Measurements from ENCODE around the gene VASH2. TPM values are rescaled to one million over a fixed set of nuclear protein-coding genes. Genes with fewer than 3 reads are reported as not detected.

Gene VASH2
- total RNA-seq, 1 donor from 2014 or later, result 15.8 TPM

- Mint-ChIP-seq H3K27me3 (no peaks in the 10 kb centered on the region), H3K9me3 (ENCODE audit: low read depth) (no peaks in the 10 kb centered on the region), H3K36me3 (ENCODE audit: insufficient read depth) (no peaks in the 10 kb centered on the region), H3K27ac (no peak overlapping the region), H3K4me3 (ENCODE audit: low read depth) (no peak overlapping the region), H3K4me1 (ENCODE audit: low read depth) (no peaks in the 10 kb centered on the region)
- no peak for DNase-seq (ENCODE audit: low spot score, unreplicated experiment)
- no peak for TF ChIP-seq CTCF (IDR thresholded peaks at IDR 0.05; ENCODE audit: unreplicated experiment)
Measured at GRCh38 chr1:212933815-212934471, 16.4 kb upstream of the VASH2 start.

GRCh38 chr1:212935387-212935981 lies 14.9 kb upstream of the VASH2 start:
- TF ChIP-seq CTCF (IDR thresholded peaks at IDR 0.05; ENCODE audit: unreplicated experiment), result no peak
- no peaks in the 10 kb centered on the region for H3K4me1 Mint-ChIP-seq (ENCODE audit: low read depth)
- no peak for DNase-seq (ENCODE audit: low spot score, unreplicated experiment)
- H3K27ac Mint-ChIP-seq, result no peak overlapping the region
- no peaks in the 10 kb centered on the region for H3K27me3 Mint-ChIP-seq
- H3K4me3 Mint-ChIP-seq (ENCODE audit: low read depth), result no peak overlapping the region
- peaks cover 2% of the 10 kb centered on the region for H3K36me3 Mint-ChIP-seq (ENCODE audit: insufficient read depth)
- H3K9me3 Mint-ChIP-seq (ENCODE audit: low read depth), result peaks cover 9% of the 10 kb centered on the region

- TF ChIP-seq CTCF (IDR thresholded peaks at IDR 0.05; ENCODE audit: unreplicated experiment), result no peak
- no peak overlapping the region for H3K4me3 Mint-ChIP-seq (ENCODE audit: low read depth)
- H3K27me3 Mint-ChIP-seq, result no peaks in the 10 kb centered on the region
- peaks cover 15% of the 10 kb centered on the region for H3K9me3 Mint-ChIP-seq (ENCODE audit: low read depth)
- no peaks in the 10 kb centered on the region for H3K4me1 Mint-ChIP-seq (ENCODE audit: low read depth)
- peaks cover 4% of the 10 kb centered on the region for H3K36me3 Mint-ChIP-seq (ENCODE audit: insufficient read depth)
- no peak overlapping the region for H3K27ac Mint-ChIP-seq
- no peak for DNase-seq (ENCODE audit: low spot score, unreplicated experiment)
Measured at GRCh38 chr1:212937034-212937433, 13.3 kb upstream of the VASH2 start.

DNA sequence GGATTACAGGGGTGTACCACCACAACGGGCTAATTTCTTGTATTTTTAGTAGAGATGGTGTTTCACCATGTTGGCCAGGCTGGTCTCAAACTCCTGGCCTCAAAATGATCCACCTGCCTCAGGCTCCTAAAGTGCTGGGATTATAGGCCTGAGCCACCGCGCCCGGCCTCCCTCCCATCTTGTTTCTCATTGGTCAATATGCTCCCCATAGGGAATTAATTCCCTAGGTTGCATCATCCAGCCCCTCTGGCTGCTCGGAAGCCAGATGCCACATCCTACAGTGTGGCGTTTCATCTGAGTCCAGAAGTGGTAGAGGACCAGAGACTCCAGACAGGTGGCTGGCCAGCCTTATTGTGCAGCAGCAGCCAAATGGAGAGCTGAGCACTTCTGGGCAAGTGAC lies 11.5 kb upstream of the VASH2 start:
- no peak for TF ChIP-seq CTCF (IDR thresholded peaks at IDR 0.05; ENCODE audit: unreplicated experiment)
- Mint-ChIP-seq H3K4me1 (ENCODE audit: low read depth) (no peaks in the 10 kb centered on the region), H3K36me3 (ENCODE audit: insufficient read depth) (peaks cover 4% of the 10 kb centered on the region), H3K27ac (no peak overlapping the region), H3K27me3 (no peaks in the 10 kb centered on the region), H3K9me3 (ENCODE audit: low read depth) (peaks cover 18% of the 10 kb centered on the region), H3K4me3 (ENCODE audit: low read depth) (no peak overlapping the region)
- DNase-seq (ENCODE audit: low spot score, unreplicated experiment), result no peak

DNA sequence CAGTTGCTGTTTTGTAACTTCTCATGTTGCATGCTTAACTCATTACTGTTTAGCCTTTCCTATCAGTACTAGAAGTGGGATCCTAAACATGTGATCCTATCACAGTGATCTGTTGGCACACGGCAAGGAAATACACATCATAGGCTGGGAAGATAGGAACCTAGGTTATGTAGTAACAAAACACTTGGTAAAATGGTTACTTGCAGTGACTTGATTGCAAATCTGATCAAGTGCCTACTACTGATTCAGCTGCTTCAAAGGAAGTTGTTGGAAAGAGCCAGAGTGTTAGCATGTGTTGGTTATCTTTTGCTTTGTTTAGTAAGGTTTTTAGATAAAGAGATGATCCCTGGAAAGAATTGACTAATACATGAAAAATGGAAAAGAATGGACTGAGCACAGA lies 8.9 kb upstream of the VASH2 start:
- no peaks in the 10 kb centered on the region for H3K4me1 Mint-ChIP-seq (ENCODE audit: low read depth)
- H3K9me3 Mint-ChIP-seq (ENCODE audit: low read depth), result peaks cover 18% of the 10 kb centered on the region
- no peak overlapping the region for H3K27ac Mint-ChIP-seq
- no peak for DNase-seq (ENCODE audit: low spot score, unreplicated experiment)
- H3K36me3 Mint-ChIP-seq (ENCODE audit: insufficient read depth), result peaks cover 4% of the 10 kb centered on the region
- no peak for TF ChIP-seq CTCF (IDR thresholded peaks at IDR 0.05; ENCODE audit: unreplicated experiment)
- H3K4me3 Mint-ChIP-seq (ENCODE audit: low read depth), result no peak overlapping the region
- H3K27me3 Mint-ChIP-seq, result no peaks in the 10 kb centered on the region

Measured in progenitor cell of endocrine pancreas (in vitro differentiated cells).